Measurements from ENCODE around the gene CATSPERB. TPM values are rescaled to one million over a fixed set of nuclear protein-coding genes. Genes with fewer than 3 reads are reported as not detected.

Gene CATSPERB
- total and polyA plus RNA-seq, 2 donors (not counting 1 experiment from before 2014, with no cell fraction given), result not detected

GRCh38 chr14:91752961-91753360, 21.1 kb upstream of the CATSPERB start:
- no peaks in the 10 kb centered on the region for H3K9me3 ChIP-seq (ENCODE audit: control insufficient read depth, insufficient read depth, low read depth, low read length)
- TF ChIP-seq EZH2 (IDR thresholded peaks at IDR 0.05; ENCODE audit: low read length, missing control alignments), result no peak
- TF ChIP-seq, protein P1, sequence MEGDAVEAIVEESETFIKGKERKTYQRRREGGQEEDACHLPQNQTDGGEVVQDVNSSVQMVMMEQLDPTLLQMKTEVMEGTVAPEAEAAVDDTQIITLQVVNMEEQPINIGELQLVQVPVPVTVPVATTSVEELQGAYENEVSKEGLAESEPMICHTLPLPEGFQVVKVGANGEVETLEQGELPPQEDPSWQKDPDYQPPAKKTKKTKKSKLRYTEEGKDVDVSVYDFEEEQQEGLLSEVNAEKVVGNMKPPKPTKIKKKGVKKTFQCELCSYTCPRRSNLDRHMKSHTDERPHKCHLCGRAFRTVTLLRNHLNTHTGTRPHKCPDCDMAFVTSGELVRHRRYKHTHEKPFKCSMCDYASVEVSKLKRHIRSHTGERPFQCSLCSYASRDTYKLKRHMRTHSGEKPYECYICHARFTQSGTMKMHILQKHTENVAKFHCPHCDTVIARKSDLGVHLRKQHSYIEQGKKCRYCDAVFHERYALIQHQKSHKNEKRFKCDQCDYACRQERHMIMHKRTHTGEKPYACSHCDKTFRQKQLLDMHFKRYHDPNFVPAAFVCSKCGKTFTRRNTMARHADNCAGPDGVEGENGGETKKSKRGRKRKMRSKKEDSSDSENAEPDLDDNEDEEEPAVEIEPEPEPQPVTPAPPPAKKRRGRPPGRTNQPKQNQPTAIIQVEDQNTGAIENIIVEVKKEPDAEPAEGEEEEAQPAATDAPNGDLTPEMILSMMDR (conservative IDR thresholded peaks at IDR 0.05 in 1 of 2, IDR thresholded peaks at IDR 0.05 in 1 of 2; ENCODE audit: low read depth in 1 of 2, low read length in 2 of 2), result no peak
- H4K20me1 ChIP-seq (ENCODE audit: control insufficient read depth, extremely low read depth, insufficient read depth, low read length), result no peaks in the 10 kb centered on the region
- no peak overlapping the region for H2AFZ ChIP-seq (ENCODE audit: low read length)
- DNase-seq (ENCODE audit: low read depth in 2 of 2), result no peak
- H3K4me3 ChIP-seq (replicated peaks in 1 of 4; ENCODE audit: control extremely low read depth in 1 of 4, insufficient read depth in 1 of 4, low read depth in 3 of 4, low read length in 4 of 4), result no peak overlapping the region
- H3K27me3 ChIP-seq (ENCODE audit: control insufficient read depth, insufficient read depth, low read length), result no peaks in the 10 kb centered on the region
- no peaks in the 10 kb centered on the region for H3K36me3 ChIP-seq (ENCODE audit: control insufficient read depth, insufficient read depth, low read length)
- no peaks in the 10 kb centered on the region for H3K4me1 ChIP-seq (ENCODE audit: control insufficient read depth, extremely low read depth, insufficient read depth, low read length)
- H3K79me2 ChIP-seq (ENCODE audit: control insufficient read depth, insufficient read depth, low read length), result no peaks in the 10 kb centered on the region
- no peak overlapping the region for H3K4me2 ChIP-seq (ENCODE audit: extremely low read depth, insufficient read depth, low read length)
- no peak overlapping the region for H3K27ac ChIP-seq (ENCODE audit: insufficient read depth, low read length)
- no peak overlapping the region for H3K9ac ChIP-seq (ENCODE audit: insufficient read depth, low read length)

GRCh38 chr14:91751719-91752118, 19.8 kb upstream of the CATSPERB start:
- Histone ChIP-seq H3K27me3 (ENCODE audit: control insufficient read depth, insufficient read depth, low read length) (no peaks in the 10 kb centered on the region), H3K4me3 (replicated peaks in 1 of 4; ENCODE audit: control extremely low read depth in 1 of 4, insufficient read depth in 1 of 4, low read depth in 3 of 4, low read length in 4 of 4) (no peak overlapping the region), H2AFZ (ENCODE audit: low read length) (no peak overlapping the region), H3K36me3 (ENCODE audit: control insufficient read depth, insufficient read depth, low read length) (no peaks in the 10 kb centered on the region), H3K79me2 (ENCODE audit: control insufficient read depth, insufficient read depth, low read length) (no peaks in the 10 kb centered on the region), H4K20me1 (ENCODE audit: control insufficient read depth, extremely low read depth, insufficient read depth, low read length) (no peaks in the 10 kb centered on the region), H3K27ac (ENCODE audit: insufficient read depth, low read length) (no peak overlapping the region), H3K9ac (ENCODE audit: insufficient read depth, low read length) (no peak overlapping the region), H3K9me3 (ENCODE audit: control insufficient read depth, insufficient read depth, low read depth, low read length) (no peaks in the 10 kb centered on the region), H3K4me2 (ENCODE audit: extremely low read depth, insufficient read depth, low read length) (no peak overlapping the region), H3K4me1 (ENCODE audit: control insufficient read depth, extremely low read depth, insufficient read depth, low read length) (no peaks in the 10 kb centered on the region)
- TF ChIP-seq EZH2 (IDR thresholded peaks at IDR 0.05; ENCODE audit: low read length, missing control alignments), result no peak
- TF ChIP-seq, protein P1 (conservative IDR thresholded peaks at IDR 0.05 in 1 of 2, IDR thresholded peaks at IDR 0.05 in 1 of 2; ENCODE audit: low read depth in 1 of 2, low read length in 2 of 2), result no peak
- DNase-seq (ENCODE audit: low read depth in 2 of 2), result no peak

DNA sequence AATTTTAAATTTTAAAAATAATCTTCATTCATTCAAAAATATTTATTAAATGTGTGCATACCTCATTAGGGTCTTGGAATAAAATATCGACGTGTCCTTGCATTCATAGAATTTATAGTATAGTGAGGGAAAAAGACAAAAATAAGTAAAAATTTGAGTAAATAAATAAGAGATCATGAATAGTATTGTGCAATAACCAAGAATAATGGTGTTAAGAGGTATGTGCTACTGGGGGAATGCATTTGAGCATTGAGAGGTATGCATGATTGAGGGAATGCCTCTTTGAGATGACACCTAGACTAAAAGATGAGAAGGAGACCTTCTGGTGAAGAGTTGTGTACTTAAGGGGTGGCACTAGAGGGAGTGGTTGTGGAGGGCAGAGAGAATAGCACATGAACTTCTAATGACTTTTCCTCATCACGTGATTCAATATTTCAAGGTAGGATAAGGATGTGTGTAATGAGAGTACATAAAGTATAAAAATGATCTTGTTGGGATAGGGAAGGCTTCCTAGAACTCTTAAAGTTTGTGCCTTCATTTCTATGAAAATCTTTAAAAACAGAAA, 18.8 kb upstream of the CATSPERB start:
- H3K79me2 ChIP-seq (ENCODE audit: control insufficient read depth, insufficient read depth, low read length), result no peaks in the 10 kb centered on the region
- no peaks in the 10 kb centered on the region for H3K36me3 ChIP-seq (ENCODE audit: control insufficient read depth, insufficient read depth, low read length)
- no peak overlapping the region for H3K4me3 ChIP-seq (replicated peaks in 1 of 4; ENCODE audit: control extremely low read depth in 1 of 4, insufficient read depth in 1 of 4, low read depth in 3 of 4, low read length in 4 of 4)
- H3K27me3 ChIP-seq (ENCODE audit: control insufficient read depth, insufficient read depth, low read length), result no peaks in the 10 kb centered on the region
- no peak overlapping the region for H2AFZ ChIP-seq (ENCODE audit: low read length)
- DNase-seq (ENCODE audit: low read depth in 2 of 2), result no peak
- no peak overlapping the region for H3K4me2 ChIP-seq (ENCODE audit: extremely low read depth, insufficient read depth, low read length)
- H3K9me3 ChIP-seq (ENCODE audit: control insufficient read depth, insufficient read depth, low read depth, low read length), result no peaks in the 10 kb centered on the region
- no peaks in the 10 kb centered on the region for H4K20me1 ChIP-seq (ENCODE audit: control insufficient read depth, extremely low read depth, insufficient read depth, low read length)
- no peak overlapping the region for H3K9ac ChIP-seq (ENCODE audit: insufficient read depth, low read length)
- H3K27ac ChIP-seq (ENCODE audit: insufficient read depth, low read length), result no peak overlapping the region
- no peaks in the 10 kb centered on the region for H3K4me1 ChIP-seq (ENCODE audit: control insufficient read depth, extremely low read depth, insufficient read depth, low read length)
- no peak for TF ChIP-seq EZH2 (IDR thresholded peaks at IDR 0.05; ENCODE audit: low read length, missing control alignments)
- TF ChIP-seq, protein P1 (conservative IDR thresholded peaks at IDR 0.05 in 1 of 2, IDR thresholded peaks at IDR 0.05 in 1 of 2; ENCODE audit: low read depth in 1 of 2, low read length in 2 of 2), result no peak
